Peyer's patch (tissue), 4 donors: ENCODE measurements around the gene DGCR8.
A peak's percentile ranks its signal among the peaks of the same experiment; 100 is the strongest.

Source experiments
- CTCF ChIP-seq, 6 experiments: fragments of 450-650 bp in 4 of 6; fragments of 200-600 bp in 2 of 6; sonication (generic) in 1 of 6; IDR thresholded peaks; one replicate each; pipeline ENCODE4 v1.5.1; 2017 to 2019; ENCODE audit warnings: antibody characterized with exemption in 6 of 6, mild to moderate bottlenecking in 3 of 6, moderate library complexity in 1 of 6
- POLR2A ChIP-seq, 2 donors: fragments of 450-650 bp; IDR thresholded peaks; one replicate each; pipeline ENCODE4 v1.5.1; 2017; ENCODE audit warnings: antibody characterized with exemption in 2 of 2, mild to moderate bottlenecking in 2 of 2, moderate library complexity in 2 of 2

- peak; percentile 96 to 100 (median 99) for TF ChIP-seq CTCF (IDR thresholded peaks at IDR 0.05)
- peak in 1 of 2 donors; percentile 35 for TF ChIP-seq POLR2A (IDR thresholded peaks at IDR 0.05)
Observed at GRCh38 chr22:20156611-20157429, 76.8 kb downstream of the DGCR8 start.
